HEK293 (cell line): ENCODE data around the gene MSANTD1.

Experiments
- EGR2 ChIP-seq: fragments of 450-650 bp; formaldehyde crosslinking; IDR thresholded peaks from 2 replicates; pipeline ENCODE4 v1.5.1; 2016; ENCODE audit warnings: low read depth, missing biosample characterization, missing genetic modification characterization
- GLI4 ChIP-seq: fragments of 450-650 bp; formaldehyde crosslinking; IDR thresholded peaks from 2 replicates; pipeline ENCODE4 v1.5.1; 2016; ENCODE audit warnings: missing biosample characterization, missing genetic modification characterization
- TCF7L2 ChIP-seq: IDR thresholded peaks from 2 replicates; pipeline ENCODE4 v1.6.1; 2011; ENCODE audit warnings: low read depth, mild to moderate bottlenecking, inconsistent platforms, low read length, moderate library complexity, borderline replicate concordance
- ZNF560 ChIP-seq: fragments of 450-650 bp; formaldehyde crosslinking; IDR thresholded peaks from 2 replicates; pipeline ENCODE4 v1.5.1; 2017; ENCODE audit warnings: missing biosample characterization, missing genetic modification characterization, borderline replicate concordance
- ZNF791 ChIP-seq: fragments of 450-650 bp; formaldehyde crosslinking; IDR thresholded peaks from 2 replicates; pipeline ENCODE4 v1.5.1; 2016; ENCODE audit warnings: missing biosample characterization, missing genetic modification characterization
- ZSCAN23 ChIP-seq: fragments of 450-650 bp; formaldehyde crosslinking; IDR thresholded peaks from 2 replicates; pipeline ENCODE4 v1.5.1; 2016; ENCODE audit warnings: missing biosample characterization, missing genetic modification characterization
- ZSCAN5A ChIP-seq: fragments of 450-650 bp; formaldehyde crosslinking; IDR thresholded peaks from 2 replicates; pipeline ENCODE4 v1.5.1; 2016; ENCODE audit warnings: missing biosample characterization, missing genetic modification characterization
- TF ChIP-seq, protein P1 (sequence below): fragments of 450-650 bp; formaldehyde crosslinking; IDR thresholded peaks from 2 replicates; pipeline ENCODE4 v1.5.1; 2016; ENCODE audit warnings: missing biosample characterization, missing genetic modification characterization
- TF ChIP-seq, protein P2 (sequence below): fragments of 450-650 bp; formaldehyde crosslinking; IDR thresholded peaks from 2 replicates; pipeline ENCODE4 v1.5.1; 2017; ENCODE audit warnings: missing biosample characterization, mild to moderate bottlenecking, missing genetic modification characterization, moderate library complexity

DNA sequence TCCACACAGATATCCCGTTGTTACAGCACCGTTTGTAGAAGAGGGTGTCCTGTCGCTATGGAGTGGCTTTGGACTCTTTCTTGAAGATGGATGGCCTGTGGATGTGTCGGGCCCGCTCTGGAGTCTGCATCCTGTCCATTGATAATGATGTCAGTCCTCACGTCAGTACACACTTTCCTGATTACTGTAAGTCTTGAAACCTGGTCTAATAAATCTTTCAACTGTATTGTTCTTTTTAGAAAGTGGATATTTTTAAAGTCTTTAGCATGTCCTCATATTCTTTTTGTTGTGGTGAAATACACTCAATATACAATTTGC is 14.9 kb downstream of the MSANTD1 start:
- TF ChIP-seq, protein P1, sequence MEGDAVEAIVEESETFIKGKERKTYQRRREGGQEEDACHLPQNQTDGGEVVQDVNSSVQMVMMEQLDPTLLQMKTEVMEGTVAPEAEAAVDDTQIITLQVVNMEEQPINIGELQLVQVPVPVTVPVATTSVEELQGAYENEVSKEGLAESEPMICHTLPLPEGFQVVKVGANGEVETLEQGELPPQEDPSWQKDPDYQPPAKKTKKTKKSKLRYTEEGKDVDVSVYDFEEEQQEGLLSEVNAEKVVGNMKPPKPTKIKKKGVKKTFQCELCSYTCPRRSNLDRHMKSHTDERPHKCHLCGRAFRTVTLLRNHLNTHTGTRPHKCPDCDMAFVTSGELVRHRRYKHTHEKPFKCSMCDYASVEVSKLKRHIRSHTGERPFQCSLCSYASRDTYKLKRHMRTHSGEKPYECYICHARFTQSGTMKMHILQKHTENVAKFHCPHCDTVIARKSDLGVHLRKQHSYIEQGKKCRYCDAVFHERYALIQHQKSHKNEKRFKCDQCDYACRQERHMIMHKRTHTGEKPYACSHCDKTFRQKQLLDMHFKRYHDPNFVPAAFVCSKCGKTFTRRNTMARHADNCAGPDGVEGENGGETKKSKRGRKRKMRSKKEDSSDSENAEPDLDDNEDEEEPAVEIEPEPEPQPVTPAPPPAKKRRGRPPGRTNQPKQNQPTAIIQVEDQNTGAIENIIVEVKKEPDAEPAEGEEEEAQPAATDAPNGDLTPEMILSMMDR (tag by site-specific recombination) = no peak
- TF ChIP-seq ZNF560 (tag by site-specific recombination) (no peak), TCF7L2 (no peak), ZNF791 (tag by site-specific recombination) (no peak), GLI4 (tag by site-specific recombination) (no peak), ZSCAN23 (tag by site-specific recombination) (no peak), EGR2 (no peak), ZSCAN5A (no peak)
- TF ChIP-seq, protein P2, sequence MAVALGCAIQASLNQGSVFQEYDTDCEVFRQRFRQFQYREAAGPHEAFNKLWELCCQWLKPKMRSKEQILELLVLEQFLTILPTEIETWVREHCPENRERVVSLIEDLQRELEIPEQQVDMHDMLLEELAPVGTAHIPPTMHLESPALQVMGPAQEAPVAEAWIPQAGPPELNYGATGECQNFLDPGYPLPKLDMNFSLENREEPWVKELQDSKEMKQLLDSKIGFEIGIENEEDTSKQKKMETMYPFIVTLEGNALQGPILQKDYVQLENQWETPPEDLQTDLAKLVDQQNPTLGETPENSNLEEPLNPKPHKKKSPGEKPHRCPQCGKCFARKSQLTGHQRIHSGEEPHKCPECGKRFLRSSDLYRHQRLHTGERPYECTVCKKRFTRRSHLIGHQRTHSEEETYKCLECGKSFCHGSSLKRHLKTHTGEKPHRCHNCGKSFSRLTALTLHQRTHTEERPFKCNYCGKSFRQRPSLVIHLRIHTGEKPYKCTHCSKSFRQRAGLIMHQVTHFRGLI (tag by site-specific recombination) = no peak
